HG03045 (cell line): ENCODE measurements around the gene CD320.
"Not testable (repeated sequence)": the region's sequence is repeated elsewhere in the genome, so short reads cannot be mapped to it uniquely, and the experiment has no call there.

ENCODE experiments used
- ATAC-seq: cut with Tn5 transposase; IDR thresholded peaks from one replicate; pipeline ENCODE4 v1.9.1; 2021; ENCODE audit warnings: mild to moderate bottlenecking, moderate library complexity; ENCODE audit not compliant: unreplicated experiment

The CD320 gene

DNA sequence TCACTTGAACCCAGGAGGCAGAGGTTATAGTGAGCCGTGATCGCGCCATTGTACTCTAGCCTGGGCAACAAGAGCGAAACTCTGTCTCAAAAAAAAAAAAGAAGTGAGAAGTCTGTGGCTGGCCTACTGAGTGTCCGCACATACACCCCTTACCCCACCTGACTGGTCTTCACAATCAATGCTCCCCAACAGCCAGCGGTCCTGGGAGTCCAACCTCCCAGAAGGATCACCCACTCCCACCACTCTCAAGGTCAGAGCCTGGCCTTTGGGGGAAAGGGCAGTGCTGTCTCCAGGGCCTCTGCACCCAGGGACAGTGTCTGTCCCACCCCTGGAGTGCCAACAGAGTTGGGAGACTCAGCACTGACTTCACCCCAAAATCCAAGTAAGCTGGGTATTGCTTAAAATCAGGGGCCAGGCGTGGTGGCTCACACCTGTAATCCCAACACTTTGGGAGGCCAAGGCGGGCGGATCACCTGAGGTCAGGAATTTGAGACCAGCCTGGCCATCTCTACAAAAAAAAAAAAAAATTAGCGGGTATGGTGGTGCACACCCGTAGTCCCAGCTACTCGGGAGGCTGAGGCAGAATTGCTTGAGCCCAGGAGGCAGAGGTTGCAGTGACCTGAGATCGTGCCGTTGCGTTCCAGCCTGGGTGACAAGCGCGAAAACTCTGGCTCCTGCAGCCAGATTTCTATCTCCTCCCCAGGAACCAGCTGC is 2.3 kb upstream of the CD320 start:
- ATAC-seq: no peak

DNA sequence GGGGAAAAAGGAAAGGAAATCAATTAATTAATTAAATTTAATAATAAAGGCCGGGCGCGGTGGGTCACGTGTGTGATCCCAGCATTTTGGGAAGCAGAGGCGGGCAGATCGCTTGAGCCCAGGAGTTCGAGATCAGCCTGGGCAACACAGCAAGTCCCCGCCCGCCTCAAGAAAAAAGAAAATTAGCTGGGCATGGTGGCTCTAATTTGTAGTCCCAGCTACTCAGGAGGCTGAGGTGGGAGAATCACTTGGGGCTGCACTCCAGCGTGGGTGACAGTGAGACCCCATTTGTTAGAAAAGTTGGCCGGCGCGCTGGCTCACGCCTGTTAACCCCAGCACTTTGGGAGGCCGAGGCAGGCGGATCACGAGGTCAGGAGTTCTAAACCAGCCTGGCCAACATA is 733 bp upstream of the CD320 start:
- ATAC-seq: no peak

DNA sequence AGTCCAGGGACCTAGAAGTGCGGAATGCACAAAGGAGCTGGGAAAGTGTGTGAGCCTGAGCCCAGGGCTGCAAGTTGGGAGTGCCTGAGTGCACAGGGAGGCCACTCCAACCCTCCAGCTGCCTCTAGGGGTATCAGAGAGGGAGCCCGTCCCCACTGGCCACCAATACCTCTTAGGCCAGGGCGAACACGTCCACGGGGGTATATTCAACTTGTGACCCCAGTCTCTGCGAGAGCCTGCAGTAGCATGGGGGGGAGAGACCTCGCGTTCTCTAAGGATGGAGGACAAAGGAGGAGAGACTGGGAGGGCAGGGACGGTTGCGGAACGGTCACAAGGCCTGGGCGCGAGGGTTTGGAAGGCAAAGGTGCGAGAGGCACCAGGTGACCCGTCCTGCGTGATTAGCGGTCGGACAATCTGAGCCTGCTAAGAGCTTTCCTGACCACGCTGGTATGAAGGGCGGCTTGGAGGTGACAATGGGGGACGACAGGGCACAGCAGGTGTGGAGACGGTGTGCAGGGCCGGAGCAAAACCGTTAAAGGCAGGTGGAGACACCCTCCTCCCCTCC is 676 bp downstream of the CD320 start:
- no peak for ATAC-seq

DNA sequence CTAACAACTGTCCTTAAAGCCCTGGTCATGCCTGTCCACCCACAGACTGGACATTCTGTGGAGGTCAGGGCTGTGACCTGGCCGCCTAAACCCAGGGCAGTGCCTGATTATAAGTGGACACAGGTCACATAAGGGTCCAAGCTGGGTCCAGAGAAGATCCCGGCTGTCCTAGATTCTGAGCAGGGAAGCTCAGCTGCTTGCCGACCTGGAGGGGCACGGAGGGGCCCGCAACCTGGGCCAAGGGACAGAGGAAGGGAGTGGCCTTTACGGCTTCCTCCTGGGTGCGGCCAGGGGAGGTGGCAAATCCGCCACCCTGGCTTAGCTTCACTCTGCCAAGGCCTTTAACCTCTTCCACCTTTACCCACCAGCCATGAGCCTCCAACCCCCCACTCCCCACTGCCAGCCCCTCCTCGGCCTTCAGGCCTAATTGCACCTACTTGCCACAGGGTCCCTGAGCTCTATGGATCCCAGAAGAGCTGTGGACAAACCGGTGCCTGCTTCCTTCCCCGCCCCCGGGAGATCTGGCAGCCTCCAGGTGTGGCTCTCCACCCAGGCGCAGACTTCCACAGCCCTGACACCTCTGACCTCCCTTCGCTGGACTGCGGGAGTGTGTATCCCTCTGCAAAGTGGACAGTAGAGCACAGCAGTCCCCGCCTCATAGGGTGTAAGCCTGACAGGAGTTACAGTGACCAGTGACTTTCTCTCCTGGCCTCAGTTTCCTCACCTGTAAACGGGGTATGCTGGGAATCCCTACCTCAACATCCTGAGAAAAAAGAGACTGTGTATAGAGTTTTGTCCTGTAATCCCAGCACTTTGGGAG is 1.7 kb downstream of the CD320 start:
- no peak for ATAC-seq

DNA sequence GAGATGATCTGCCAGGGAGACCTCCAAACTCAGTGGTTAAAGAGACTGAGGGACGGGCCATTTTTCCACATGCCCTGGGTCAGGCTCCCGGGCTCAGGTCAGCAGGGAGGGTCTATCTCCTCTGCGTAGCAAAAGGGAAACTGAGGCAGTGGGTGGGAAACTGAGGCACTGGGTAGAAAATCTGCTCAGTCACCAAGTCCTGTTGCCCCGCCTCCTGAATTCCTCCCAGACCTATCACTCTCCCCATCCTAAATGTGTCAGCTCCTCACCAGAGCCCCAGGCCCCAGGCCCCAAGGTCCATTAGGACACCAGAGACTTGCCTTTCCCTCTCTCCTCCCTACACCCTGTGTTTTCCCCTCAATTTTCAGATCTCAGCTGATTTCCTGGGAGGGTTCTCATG is 2.4 kb downstream of the CD320 start:
- no peak for ATAC-seq

DNA sequence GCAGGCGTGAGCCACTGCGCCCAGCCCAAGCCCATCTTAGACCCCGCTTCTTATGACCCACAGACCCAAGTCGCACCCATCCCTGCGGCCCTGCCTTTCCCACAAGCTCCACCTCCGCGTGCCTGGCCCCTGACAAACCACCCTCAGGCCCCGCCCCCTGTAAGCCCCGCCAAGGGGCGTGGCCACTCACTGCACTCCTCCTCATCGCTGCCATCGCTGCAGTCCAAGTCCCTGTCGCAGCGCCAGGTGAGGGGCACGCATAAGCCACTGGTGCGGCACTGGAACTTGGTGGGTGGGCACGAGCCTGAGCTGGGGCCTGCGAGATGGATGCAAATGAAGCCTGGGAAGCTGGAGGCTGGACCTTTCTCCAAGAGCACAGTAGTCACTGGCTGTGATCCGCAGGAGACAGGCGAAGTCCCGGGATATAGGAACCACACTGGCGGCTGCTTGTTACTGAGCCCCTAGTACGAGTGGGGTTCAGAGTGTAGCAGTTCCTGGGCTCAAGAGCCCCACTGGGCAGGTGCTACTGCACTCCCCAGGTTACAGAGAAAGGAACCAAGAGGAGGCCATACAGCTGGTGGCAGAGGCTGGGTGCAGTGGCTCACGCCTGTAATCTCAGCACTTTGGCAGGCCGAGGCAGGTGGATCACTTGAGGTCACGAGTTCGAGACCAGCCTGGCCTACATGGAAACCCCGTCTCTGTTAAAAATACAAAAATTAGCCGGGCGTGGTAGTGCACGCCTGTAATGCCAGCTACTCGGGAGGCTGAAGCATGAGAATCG is 3.1 kb downstream of the CD320 start:
- no peak for ATAC-seq

DNA sequence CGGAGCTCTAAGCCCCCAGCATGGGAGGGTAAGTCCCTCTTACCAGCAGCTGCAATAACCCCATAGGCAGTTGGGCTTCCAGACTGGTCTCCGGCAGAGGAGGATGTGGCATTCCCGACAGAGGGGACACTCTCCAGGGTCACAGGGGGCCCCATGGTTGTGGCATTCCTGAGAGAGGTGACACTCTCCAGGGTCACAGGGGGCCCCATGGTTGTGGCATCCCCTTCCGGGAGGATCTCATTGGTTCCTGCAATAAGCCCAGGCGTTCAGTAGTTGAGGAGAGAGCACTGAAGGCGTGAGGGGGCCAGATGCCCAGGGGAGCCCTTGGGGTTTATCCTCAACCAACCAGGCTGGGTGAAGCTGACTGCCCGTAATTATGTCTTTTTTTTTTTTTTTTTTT is 5.4 kb downstream of the CD320 start:
- no peak for ATAC-seq

DNA sequence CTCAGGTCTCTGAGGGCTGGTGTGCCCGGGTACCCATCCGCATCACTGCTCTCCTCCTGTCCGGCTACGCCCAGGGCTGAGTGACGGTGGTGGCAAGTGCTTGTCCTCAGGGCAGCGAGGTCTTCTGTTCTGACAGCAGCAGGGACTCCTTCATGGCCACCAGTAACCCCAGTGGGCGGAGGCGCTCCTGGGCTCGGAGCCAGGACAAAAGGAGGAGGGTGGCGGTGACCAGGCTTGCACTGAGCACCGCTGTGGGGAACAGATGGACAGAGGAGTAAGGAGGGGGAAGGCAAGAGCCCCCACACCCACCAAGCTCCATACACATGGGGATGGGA is 5.8 kb downstream of the CD320 start:
- no peak for ATAC-seq

DNA sequence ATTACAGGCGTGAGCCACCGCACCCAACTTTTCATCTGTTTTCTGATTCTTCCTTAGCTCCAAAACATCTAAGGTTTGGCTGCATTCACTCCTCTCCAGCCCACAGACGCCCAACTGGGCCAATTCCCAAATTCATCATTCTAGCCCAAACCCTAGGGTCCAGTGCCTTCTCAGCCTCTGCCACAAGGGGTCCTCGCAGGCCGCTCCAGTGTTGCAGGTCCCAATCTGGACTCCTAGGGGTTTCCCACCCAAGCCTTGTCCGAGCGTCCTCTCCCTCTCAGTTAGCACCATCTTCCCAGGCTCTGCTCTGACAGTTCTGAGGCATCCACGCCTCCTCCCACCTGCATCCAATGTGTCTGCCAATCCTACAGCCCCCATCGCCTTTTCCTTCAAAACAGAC is 16.8 kb downstream of the CD320 start:
- not testable (repeated sequence) for ATAC-seq

DNA sequence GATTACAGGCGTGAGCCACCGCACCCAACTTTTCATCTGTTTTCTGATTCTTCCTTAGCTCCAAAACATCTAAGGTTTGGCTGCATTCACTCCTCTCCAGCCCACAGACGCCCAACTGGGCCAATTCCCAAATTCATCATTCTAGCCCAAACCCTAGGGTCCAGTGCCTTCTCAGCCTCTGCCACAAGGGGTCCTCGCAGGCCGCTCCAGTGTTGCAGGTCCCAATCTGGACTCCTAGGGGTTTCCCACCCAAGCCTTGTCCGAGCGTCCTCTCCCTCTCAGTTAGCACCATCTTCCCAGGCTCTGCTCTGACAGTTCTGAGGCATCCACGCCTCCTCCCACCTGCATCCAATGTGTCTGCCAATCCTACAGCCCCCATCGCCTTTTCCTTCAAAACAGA is 31.6 kb downstream of the CD320 start:
- not testable (repeated sequence) for ATAC-seq

DNA sequence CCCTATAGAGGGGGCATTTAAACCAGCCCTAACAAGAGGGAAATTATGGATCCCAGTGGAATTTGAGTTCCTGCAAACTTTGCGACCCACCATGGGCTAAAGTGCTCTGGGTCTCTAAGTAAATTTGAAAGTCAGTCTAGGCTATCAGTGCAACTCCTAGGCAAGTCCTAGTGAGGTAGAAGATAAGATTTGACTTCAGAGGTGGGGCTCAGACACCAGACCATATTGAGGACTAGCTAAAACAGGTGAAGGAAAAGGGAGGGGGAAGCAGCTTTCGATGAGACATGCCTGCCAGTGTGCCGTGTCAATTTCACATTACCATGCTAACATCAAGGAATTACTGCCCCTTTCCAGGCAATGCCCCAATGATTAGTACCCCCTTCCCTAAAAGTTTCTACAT is 38.4 kb downstream of the CD320 start:
- ATAC-seq: no peak

DNA sequence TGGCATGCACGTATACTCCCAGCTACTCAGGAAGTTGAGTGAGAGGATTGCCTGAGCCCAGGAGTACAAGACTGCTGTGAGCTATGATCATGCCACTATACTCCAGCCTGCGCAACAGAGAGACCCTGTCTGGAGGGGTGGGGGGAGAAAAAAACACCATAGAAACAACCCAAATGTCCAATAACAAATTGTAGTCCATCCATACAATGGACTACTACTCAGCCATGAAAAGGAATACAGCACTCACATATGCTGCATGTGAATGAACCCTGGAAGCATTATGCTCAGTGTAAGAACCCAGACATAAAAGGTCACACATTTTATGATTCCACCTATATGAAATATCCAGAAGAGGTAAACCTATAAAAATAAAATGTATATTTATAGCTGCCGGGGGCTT is 42.3 kb downstream of the CD320 start:
- ATAC-seq: no peak

DNA sequence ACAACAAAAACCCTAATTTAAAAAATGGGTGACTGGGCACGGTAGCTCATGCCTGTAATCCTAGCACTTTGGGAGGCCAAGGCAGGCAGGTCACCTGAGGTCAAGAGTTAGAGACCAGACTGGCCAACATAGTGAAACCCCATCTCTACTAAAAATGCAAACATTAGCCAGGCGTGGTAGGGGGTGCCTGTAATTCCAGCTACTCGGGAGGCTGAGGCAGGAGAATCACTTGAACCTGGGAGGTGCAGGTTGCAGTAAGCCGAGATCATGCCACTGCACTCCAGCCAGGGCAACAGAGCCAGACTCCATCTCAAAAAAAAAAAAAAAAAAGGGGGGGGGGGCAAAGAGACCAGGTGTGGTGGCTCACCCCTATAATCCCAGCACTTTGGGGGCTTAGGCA is 43.9 kb downstream of the CD320 start:
- not testable (repeated sequence) for ATAC-seq

DNA sequence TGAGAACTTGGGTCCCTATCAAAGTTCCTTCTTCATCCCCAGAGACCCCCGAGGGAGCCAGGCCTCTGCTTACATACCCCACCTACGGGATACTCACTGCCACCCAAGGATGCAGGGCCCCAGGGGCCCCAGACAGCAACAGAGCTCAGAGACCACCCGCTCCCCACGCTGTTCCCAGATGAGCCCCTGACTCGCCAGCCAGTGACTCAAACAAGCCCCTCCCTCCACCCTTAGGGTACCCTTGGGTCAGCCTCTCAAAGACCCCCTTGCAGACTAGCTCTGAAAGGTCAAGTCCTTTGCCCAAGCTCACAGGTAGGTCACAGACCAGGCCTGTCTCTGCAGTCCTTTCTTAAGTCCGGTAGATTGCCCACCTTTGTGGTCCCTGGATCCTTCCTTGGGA is 45.7 kb downstream of the CD320 start:
- ATAC-seq: no peak

DNA sequence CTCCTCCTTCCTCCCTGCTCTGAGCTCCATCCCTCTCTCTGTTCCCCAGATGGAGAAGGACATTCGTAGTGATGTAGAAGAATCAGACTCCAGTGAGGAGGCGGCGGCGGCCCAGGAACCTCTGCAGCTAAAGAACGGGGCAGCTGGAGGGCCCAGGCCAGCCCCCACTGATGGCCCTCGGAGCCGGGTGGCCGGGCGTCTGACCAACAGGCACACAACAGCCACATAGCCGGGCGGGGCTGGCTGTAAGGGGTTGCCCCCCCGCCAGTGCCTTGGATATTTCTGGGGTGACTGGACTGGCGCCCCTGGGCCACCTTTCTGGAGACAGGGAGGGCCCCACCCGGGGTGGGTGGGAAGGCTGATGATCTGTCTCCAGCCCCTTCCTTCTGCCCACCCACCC is 46.3 kb downstream of the CD320 start:
- ATAC-seq: no peak

DNA sequence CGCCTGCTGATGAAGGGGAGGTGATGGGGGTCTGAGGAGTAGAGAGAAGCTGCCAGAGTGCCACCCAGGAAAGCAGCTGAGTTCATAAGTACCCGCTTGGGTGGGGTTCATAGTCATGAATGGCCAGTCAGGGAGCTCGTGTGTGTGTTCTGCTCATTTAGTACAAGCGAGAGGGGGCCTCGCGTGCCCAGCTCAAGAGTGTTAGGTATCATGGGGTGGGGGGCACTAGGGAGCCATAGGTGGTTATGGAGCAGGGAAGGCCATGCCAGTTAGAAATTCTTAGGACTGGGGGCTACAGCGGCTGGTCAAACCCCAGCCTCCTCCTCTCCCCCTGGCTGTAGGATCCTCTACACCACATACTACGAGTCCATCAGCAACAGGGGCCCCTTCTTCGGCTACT is 46.8 kb downstream of the CD320 start:
- ATAC-seq: no peak

DNA sequence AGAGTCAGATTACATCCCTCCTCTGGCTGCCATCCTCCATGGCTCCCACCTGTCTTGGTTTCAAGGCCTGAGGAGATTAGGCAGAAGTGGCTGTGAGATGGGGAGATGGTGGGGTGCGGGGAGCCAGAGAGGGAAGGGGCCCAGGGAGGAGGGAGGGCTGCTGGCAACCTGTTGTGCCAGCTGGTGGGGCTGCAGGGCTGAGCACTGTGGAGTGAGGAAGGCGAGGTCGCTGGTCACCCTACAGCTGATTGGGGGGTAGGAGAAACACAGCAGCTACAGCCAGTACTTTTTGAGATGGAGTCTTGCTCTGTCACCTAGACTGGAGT is 48.3 kb downstream of the CD320 start:
- no peak for ATAC-seq

DNA sequence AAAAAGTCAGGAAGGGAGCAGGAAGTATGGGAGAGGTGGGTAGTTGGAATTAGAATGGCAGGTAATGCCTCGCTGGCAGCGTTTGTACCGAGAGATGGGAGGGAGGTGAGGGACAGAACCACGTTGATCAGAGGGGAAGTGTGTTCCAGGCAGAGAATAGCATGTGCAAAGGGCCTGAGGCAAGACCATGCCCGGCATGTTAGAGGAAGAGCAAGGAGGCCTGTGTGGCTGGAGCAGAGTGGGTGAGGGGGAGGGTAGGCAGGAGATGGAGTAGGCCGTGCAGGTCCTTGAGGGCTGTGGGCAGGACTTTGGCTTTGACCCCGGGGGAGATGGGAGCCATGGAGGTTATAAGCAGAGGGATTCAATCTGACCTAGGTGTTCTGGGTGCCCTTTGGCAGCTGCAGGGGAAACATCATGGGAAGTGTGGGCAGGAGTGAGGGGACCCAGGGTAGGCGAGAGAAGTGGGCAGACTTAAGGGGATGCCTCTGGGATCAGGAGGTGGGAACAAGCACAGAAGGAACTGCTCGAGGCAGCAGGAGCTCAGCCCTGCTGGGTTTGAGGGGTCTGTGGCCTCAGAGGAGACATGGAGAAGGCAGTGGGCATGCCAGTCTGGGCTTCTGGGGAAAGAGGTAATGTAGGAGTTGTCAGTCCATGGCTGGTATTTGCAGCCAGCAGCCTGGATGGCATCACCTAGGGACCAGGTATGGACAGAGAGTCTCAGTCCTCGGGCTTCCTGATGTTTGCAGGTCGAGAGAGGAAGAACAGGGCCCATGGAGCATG is 48.8 kb downstream of the CD320 start:
- ATAC-seq: no peak

DNA sequence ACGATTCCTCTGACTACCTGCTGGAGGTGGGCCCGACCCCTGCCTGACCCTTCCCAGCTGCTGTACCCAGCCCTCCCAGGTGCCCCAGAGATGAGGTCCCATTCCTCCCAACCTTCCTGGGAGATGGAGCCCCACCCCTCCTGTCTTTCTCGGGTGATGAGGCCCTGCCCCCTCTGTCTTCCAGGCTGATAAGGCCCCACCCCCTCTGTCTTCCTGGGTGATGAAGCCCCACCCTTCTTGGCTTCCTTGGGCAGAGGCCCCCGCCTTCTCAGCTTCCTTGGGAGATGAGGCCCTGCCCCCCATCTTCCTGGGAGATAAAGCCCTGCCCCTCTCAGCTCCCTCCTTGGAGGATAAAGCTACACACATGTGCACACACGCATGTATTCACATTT is 51.1 kb downstream of the CD320 start:
- no peak for ATAC-seq

DNA sequence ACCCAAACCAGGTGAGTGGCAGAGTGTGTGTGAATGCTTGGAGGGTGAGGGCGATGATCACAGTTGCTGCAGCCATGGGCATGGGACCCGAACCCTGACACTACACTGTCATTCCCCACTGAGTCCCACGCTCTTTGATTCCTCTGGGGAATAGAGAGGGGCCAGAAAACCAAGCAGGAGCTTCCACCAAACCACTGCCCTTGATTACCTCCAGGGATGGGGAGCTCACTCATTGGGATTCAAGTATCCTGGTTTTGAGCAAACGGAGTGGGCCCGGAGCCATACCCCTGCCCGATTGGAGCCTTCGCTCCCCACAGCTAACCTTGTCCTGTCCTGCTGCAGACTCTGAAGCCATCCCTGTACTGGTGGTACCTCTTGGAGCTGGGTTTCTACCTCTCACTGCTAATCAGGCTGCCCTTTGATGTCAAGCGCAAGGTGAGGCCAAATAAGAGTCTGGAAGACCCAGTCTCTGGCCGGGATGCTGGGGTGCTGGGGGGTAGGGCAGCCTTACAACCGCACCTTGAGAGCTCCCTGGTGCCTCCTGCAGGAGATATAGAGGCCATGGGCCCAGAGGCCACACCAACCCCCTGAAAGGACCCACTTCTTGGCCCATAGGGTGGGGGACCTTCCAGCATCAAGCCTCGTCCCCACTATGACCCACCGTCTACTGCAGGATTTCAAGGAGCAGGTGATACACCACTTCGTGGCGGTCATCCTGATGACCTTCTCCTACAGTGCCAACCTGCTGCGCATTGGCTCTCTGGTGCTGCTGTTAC is 51.7 kb downstream of the CD320 start:
- ATAC-seq: no peak
